Measurements from ENCODE around the gene ARID4B. TPM values are rescaled to one million over a fixed set of nuclear protein-coding genes. Genes with fewer than 3 reads are reported as not detected.

ARID4B gene
- total and polyA plus RNA-seq, 2 donors (not counting 3 experiments of a cell fraction or from before 2014, with no cell fraction given) = 6.7 to 40.7 TPM

GRCh38 chr1:235304549-235305451, 23.2 kb downstream of the ARID4B start:
- Histone ChIP-seq H3K4me2 (ENCODE audit: insufficient read depth, low read length) (no peak overlapping the region), H3K36me3 (ENCODE audit: control insufficient read depth in 2 of 2, extremely low read depth in 1 of 2, insufficient read depth in 2 of 2, low read length in 2 of 2) (no peaks in the 10 kb centered on the region), H4K20me1 (replicated peaks; ENCODE audit: control insufficient read depth, extremely low read depth, insufficient read depth, low read length) (peaks cover 17% of the 10 kb centered on the region), H3K9ac (replicated peaks; ENCODE audit: extremely low read depth, insufficient read depth, low read length) (no peak overlapping the region), H3K4me3 (replicated peaks in 1 of 3; ENCODE audit: insufficient read depth in 1 of 3, low read depth in 1 of 3, low read length in 3 of 3) (no peak overlapping the region), H3K27me3 (ENCODE audit: control insufficient read depth in 2 of 2, insufficient read depth in 2 of 2, low read length in 2 of 2) (no peaks in the 10 kb centered on the region), H3K4me1 (ENCODE audit: control insufficient read depth, extremely low read depth, insufficient read depth, low read length) (no peaks in the 10 kb centered on the region), H3K9me1 (replicated peaks; ENCODE audit: control insufficient read depth, extremely low read depth, insufficient read depth, low read length) (no peaks in the 10 kb centered on the region), H3K27ac (ENCODE audit: insufficient read depth, low read depth, low read length) (no peak overlapping the region), H2AFZ (ENCODE audit: low read depth, low read length) (no peak overlapping the region), H3K79me2 (ENCODE audit: control insufficient read depth, insufficient read depth, low read length) (peaks cover 74% of the 10 kb centered on the region), H3K9me3 (replicated peaks; ENCODE audit: control insufficient read depth, insufficient read depth, low read length) (no peaks in the 10 kb centered on the region)
- CTCF ChIA-PET = interaction anchor here (0.6 to 1.3 kb wide), 3 partner anchors 9 to 79 kb away, joined by 3 to 4 read pairs (median 3); no protein-coding TSS in a partner anchor
- dilution Hi-C loops (cut with MboI; ENCODE audit: extremely low pct_ligation_motif_present, low sequenced_read_pairs) (no loop called here), intact Hi-C loops (cut with micrococcal nuclease) (no loop called here)
- DNase-seq (ENCODE audit: low read depth, low spot score) (peak; percentile 31), FAIRE-seq (peak; percentile 59)
- BruUV-seq (replicated peaks) = no TSS peak
- POLR2A ChIA-PET = no interaction called here
- TF ChIP-seq POLR2AphosphoS5 (IDR thresholded peaks at IDR 0.05; ENCODE audit: insufficient read depth, low read depth, low read length) (no peak), POLR2A (IDR thresholded peaks at IDR 0.05; ENCODE audit: low read depth, low read length) (no peak), JUN (IDR thresholded peaks at IDR 0.05; ENCODE audit: borderline replicate concordance, insufficient read depth, insufficient read length, low read depth) (no peak)

DNA sequence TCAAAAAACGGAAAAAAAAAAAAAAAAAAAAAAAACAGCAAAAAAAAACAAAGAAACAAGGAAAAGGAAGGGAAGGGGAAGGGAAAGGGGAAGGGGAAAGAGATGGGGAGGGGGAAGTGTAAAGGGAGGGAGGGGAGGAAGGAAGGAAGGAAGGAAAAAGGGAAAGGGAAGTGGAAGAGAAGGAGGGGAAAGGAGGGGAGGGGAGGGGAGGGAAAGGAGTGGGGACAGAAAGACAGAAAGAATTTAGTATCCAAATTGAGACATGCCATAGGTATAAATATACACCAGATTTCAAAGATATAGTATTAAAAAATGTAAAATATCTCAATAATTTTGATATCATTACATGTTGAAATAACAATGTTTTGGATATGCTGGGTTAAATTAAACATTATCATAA, 25.8 kb downstream of the ARID4B start:
- DNase-seq (ENCODE audit: low read depth, low spot score) = no peak
- BruUV-seq (replicated peaks) = no TSS peak
- Histone ChIP-seq H4K20me1 (replicated peaks; ENCODE audit: control insufficient read depth, extremely low read depth, insufficient read depth, low read length) (peaks cover 27% of the 10 kb centered on the region), H3K27ac (ENCODE audit: insufficient read depth, low read depth, low read length) (no peak overlapping the region), H3K36me3 (ENCODE audit: control insufficient read depth in 2 of 2, extremely low read depth in 1 of 2, insufficient read depth in 2 of 2, low read length in 2 of 2) (no peaks in the 10 kb centered on the region), H3K4me1 (ENCODE audit: control insufficient read depth, extremely low read depth, insufficient read depth, low read length) (peaks cover 7% of the 10 kb centered on the region), H3K9ac (replicated peaks; ENCODE audit: extremely low read depth, insufficient read depth, low read length) (no peak overlapping the region), H2AFZ (ENCODE audit: low read depth, low read length) (no peak overlapping the region), H3K27me3 (ENCODE audit: control insufficient read depth in 2 of 2, insufficient read depth in 2 of 2, low read length in 2 of 2) (no peaks in the 10 kb centered on the region), H3K4me3 (replicated peaks in 1 of 3; ENCODE audit: insufficient read depth in 1 of 3, low read depth in 1 of 3, low read length in 3 of 3) (no peak overlapping the region), H3K9me1 (replicated peaks; ENCODE audit: control insufficient read depth, extremely low read depth, insufficient read depth, low read length) (no peaks in the 10 kb centered on the region), H3K79me2 (ENCODE audit: control insufficient read depth, insufficient read depth, low read length) (peaks cover 90% of the 10 kb centered on the region), H3K4me2 (ENCODE audit: insufficient read depth, low read length) (no peak overlapping the region), H3K9me3 (replicated peaks; ENCODE audit: control insufficient read depth, insufficient read depth, low read length) (peaks cover 2% of the 10 kb centered on the region)
- intact Hi-C loops (cut with micrococcal nuclease) = no loop called here
- TF ChIP-seq MAX (IDR thresholded peaks at IDR 0.05; ENCODE audit: insufficient read depth, insufficient read length) (no peak), POLR2AphosphoS5 (IDR thresholded peaks at IDR 0.05; ENCODE audit: insufficient read depth, low read depth, low read length) (no peak), GATA2 (IDR thresholded peaks at IDR 0.05; ENCODE audit: insufficient read depth, insufficient read length, low read depth, low read length) (no peak), MYC (IDR thresholded peaks at IDR 0.05; ENCODE audit: low read depth, low read length) (no peak), JUN (IDR thresholded peaks at IDR 0.05; ENCODE audit: borderline replicate concordance, insufficient read depth, insufficient read length, low read depth) (no peak), POLR2A (IDR thresholded peaks at IDR 0.05; ENCODE audit: low read depth, low read length) (no peak), FOS (IDR thresholded peaks at IDR 0.05; ENCODE audit: borderline replicate concordance, insufficient read depth, low read length) (no peak), EZH2 (IDR thresholded peaks at IDR 0.05; ENCODE audit: borderline replicate concordance, low read depth, low read length, severe bottlenecking) (no peak)
- TF ChIP-seq, protein P1, sequence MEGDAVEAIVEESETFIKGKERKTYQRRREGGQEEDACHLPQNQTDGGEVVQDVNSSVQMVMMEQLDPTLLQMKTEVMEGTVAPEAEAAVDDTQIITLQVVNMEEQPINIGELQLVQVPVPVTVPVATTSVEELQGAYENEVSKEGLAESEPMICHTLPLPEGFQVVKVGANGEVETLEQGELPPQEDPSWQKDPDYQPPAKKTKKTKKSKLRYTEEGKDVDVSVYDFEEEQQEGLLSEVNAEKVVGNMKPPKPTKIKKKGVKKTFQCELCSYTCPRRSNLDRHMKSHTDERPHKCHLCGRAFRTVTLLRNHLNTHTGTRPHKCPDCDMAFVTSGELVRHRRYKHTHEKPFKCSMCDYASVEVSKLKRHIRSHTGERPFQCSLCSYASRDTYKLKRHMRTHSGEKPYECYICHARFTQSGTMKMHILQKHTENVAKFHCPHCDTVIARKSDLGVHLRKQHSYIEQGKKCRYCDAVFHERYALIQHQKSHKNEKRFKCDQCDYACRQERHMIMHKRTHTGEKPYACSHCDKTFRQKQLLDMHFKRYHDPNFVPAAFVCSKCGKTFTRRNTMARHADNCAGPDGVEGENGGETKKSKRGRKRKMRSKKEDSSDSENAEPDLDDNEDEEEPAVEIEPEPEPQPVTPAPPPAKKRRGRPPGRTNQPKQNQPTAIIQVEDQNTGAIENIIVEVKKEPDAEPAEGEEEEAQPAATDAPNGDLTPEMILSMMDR (IDR thresholded peaks at IDR 0.05; ENCODE audit: extremely low read depth in 1 of 2, insufficient read depth in 1 of 2, low read depth in 1 of 2, low read length in 2 of 2) = no peak
- POLR2A ChIA-PET = no interaction called here
- dilution Hi-C loops (cut with MboI; ENCODE audit: extremely low pct_ligation_motif_present, low sequenced_read_pairs) = no loop called here
- CTCF ChIA-PET = no interaction called here
- no peak for FAIRE-seq
